HL-60 (cell line): ENCODE measurements around the gene PIGB.
A peak's percentile ranks its signal among the peaks of the same experiment; 100 is the strongest.

Source experiments
- DNase-seq, 2 experiments: peaks; one replicate each; pipeline ENCODE4 v3.0.0-alpha.2; 2010 to 2020; ENCODE audit warnings: low read depth in 1 of 2, low spot score in 1 of 2
- H3K27ac ChIP-seq: fragments of 250-450 bp; sonication (Bioruptor Pico); replicated peaks from 2 replicates; pipeline ENCODE4 v1.5.1; 2020; ENCODE audit warnings: mild to moderate bottlenecking, moderate library complexity
- H3K27me3 ChIP-seq: fragments of 250-450 bp; sonication (Bioruptor Pico); 2 replicates; pipeline ENCODE4 v1.5.1; 2021; ENCODE audit warnings: mild to moderate bottlenecking, moderate library complexity; ENCODE audit not compliant: insufficient read depth, poor library complexity, severe bottlenecking
- H3K4me3 ChIP-seq: replicated peaks from 2 replicates; pipeline ENCODE4 v1.5.1; 2011; ENCODE audit warnings: mild to moderate bottlenecking, control low read depth, low read length; ENCODE audit not compliant: insufficient read depth
- CTCF ChIP-seq: IDR thresholded peaks from one replicate; pipeline ENCODE4 v1.5.1; 2011; ENCODE audit warnings: low read length, control low read depth, inconsistent platforms; ENCODE audit not compliant: insufficient read depth
- GABPA ChIP-seq: IDR thresholded peaks from 2 replicates; pipeline ENCODE4 v1.6.1; 2012; ENCODE audit warnings: low read depth
- POLR2AphosphoS5 ChIP-seq: IDR thresholded peaks from 2 replicates; pipeline ENCODE4 v1.6.1; 2012; ENCODE audit warnings: low read depth
- REST ChIP-seq: IDR thresholded peaks from 2 replicates; pipeline ENCODE4 v1.6.1; 2012; ENCODE audit warnings: low read depth; ENCODE audit not compliant: insufficient replicate concordance
- SPI1 ChIP-seq: IDR thresholded peaks from 2 replicates; pipeline ENCODE4 v1.6.1; 2012; ENCODE audit warnings: low read depth, mild to moderate bottlenecking, borderline replicate concordance

The PIGB gene

GRCh38 chr15:55387027-55387426 is 68.0 kb downstream of the PIGB start:
- no peak overlapping the region for H3K4me3 ChIP-seq
- no peak for TF ChIP-seq SPI1
- no peak for TF ChIP-seq REST
- no peak for TF ChIP-seq CTCF
- no peak for TF ChIP-seq GABPA
- TF ChIP-seq POLR2AphosphoS5: no peak
- DNase-seq: no peak
- no peaks in the 10 kb centered on the region for H3K27me3 ChIP-seq
- H3K27ac ChIP-seq: no peak overlapping the region

GRCh38 chr15:55389264-55389607 is 70.2 kb downstream of the PIGB start:
- Histone ChIP-seq H3K27me3 (no peaks in the 10 kb centered on the region), H3K27ac (no peak overlapping the region), H3K4me3 (no peak overlapping the region)
- TF ChIP-seq POLR2AphosphoS5: no peak
- TF ChIP-seq REST: no peak
- no peak for TF ChIP-seq SPI1
- no peak for TF ChIP-seq CTCF
- TF ChIP-seq GABPA: no peak
- DNase-seq: no peak

GRCh38 chr15:55394694-55395093 is 75.7 kb downstream of the PIGB start:
- H3K27me3 ChIP-seq: no peaks in the 10 kb centered on the region
- no peak overlapping the region for H3K4me3 ChIP-seq
- peak; percentile 60 to 83 for DNase-seq
- no peak for TF ChIP-seq REST
- no peak for TF ChIP-seq CTCF
- TF ChIP-seq GABPA: no peak
- TF ChIP-seq SPI1: peak; percentile 20; the same call in 1 of the 2 replicates
- peak; percentile 70 for TF ChIP-seq POLR2AphosphoS5
- H3K27ac ChIP-seq: peak overlapping the region; percentile 70
